Stimulated activated CD4-positive, alpha-beta T cell treated with anti-CD3 and anti-CD28 coated beads, Interleukin-12 subunit alpha, Interleukin-12 subunit beta, amount 100 ng/mL, for 48 hours (primary cell): Measurements from ENCODE around the gene IER2.
"Not testable (repeated sequence)": the region's sequence is repeated elsewhere in the genome, so short reads cannot be mapped to it uniquely, and the experiment has no call there.

ENCODE experiments used
- DNase-seq, 3 donors: peaks; one replicate each; pipeline ENCODE4 v3.0.0-alpha.2; 2020; ENCODE audit warnings: low read depth in 2 of 3, low spot score in 1 of 3

The IER2 gene

GRCh38 chr19:13138171-13138915, 11.9 kb upstream of the IER2 start:
- no peak for DNase-seq

GRCh38 chr19:13138916-13139198, 11.4 kb upstream of the IER2 start:
- DNase-seq = no peak

- no peak for DNase-seq
Measured at GRCh38 chr19:13139633-13140311, 10.4 kb upstream of the IER2 start.

- no peak for DNase-seq
Measured at GRCh38 chr19:13146763-13147563, 3.2 kb upstream of the IER2 start.

- DNase-seq = not testable (repeated sequence)
Measured at GRCh38 chr19:13149173-13149627, 1.0 kb upstream of the IER2 start.

GRCh38 chr19:13149628-13150186, 504 bp upstream of the IER2 start:
- DNase-seq = no peak

GRCh38 chr19:13150931-13151604, 857 bp downstream of the IER2 start:
- no peak for DNase-seq

GRCh38 chr19:13151605-13152355, 1.6 kb downstream of the IER2 start:
- peak; percentile 91 to 95 (median 94) for DNase-seq

GRCh38 chr19:13152356-13152973, 2.3 kb downstream of the IER2 start:
- DNase-seq = no peak

GRCh38 chr19:13152974-13153568, 2.9 kb downstream of the IER2 start:
- peak; percentile 96 to 100 (median 96) for DNase-seq

GRCh38 chr19:13153569-13154240, 3.5 kb downstream of the IER2 start:
- no peak for DNase-seq

GRCh38 chr19:13154241-13154778, 4.1 kb downstream of the IER2 start:
- DNase-seq = peak in 2 of 3 donors; percentile 57 to 70

GRCh38 chr19:13154911-13155471, 4.8 kb downstream of the IER2 start:
- DNase-seq = peak; percentile 62 to 75 (median 72)

- no peak for DNase-seq
Measured at GRCh38 chr19:13155472-13156359, 5.5 kb downstream of the IER2 start.

- DNase-seq = no peak
Measured at GRCh38 chr19:13159713-13160112, 9.5 kb downstream of the IER2 start.

GRCh38 chr19:13160557-13160956, 10.3 kb downstream of the IER2 start:
- no peak for DNase-seq
